ENCODE measurements around the gene TAF1B.
A peak's percentile ranks its signal among the peaks of the same experiment; 100 is the strongest.
"Not testable (repeated sequence)": the region's sequence is repeated elsewhere in the genome, so short reads cannot be mapped to it uniquely, and the experiment has no call there.

TAF1B gene

GRCh38 chr2:9885036-9885684 is 41.9 kb downstream of the TAF1B start:
- no peak for DNase-seq (ENCODE audit: low spot score)

DNA sequence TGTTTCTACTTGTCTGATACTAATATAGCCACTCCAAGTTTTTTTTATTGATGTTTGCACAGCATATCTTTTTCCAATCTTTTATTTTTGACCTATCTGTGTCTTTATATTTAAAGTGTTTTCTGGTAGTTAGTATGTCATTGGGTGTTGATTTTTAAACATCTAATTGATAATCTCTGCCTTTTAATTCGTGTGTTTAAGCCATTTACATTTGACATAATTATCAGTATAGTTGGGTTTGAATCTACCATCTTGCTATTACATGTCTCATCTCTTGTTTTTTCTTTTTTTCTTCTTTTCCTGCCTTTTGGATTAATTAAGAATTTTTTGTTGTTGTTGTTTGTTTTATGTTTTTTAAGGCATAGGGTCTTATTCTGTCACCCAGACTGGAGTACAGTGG is 44.2 kb downstream of the TAF1B start:
- DNase-seq (ENCODE audit: low spot score) = no peak

DNA sequence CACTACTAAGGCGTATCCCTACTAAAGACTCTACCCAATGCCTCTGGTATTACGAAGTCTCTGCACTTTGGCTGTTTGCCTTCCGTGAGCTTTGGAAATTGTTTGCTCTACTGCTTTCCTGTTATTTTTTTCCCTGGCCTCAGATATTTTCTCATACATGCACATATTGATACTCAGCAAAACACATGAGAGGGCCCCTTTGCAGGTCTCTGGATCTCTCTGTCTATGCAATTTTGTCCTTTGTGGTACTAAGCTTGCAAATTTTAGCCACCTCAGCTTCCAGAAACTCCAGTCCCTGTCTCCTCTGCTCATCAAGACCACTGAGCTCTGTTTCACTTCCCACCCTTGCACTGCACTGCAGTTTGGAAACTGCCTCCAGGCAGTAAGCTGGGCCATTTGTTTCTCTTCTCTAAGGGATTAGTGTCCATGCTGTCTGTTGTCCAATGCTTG is 46.6 kb downstream of the TAF1B start:
- no peak for DNase-seq (ENCODE audit: low spot score)

DNA sequence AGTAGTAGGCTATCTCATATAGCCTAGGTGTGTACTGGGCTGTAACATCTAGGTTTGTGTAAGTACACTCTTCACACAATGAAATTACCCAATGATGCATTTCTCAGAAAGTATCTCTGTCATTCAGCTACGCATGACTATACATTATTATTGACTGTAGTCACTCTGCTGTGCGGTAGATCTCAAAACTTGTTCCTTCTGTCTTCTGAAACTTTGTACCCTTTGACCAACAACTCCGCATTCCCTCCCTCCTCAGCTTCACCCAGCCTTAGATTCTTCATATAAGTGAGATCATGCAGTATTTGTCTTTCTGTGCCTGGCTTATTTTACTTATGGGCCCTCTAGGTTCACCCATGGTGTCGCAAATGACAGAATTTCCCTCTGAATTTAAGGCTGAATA is 49.0 kb downstream of the TAF1B start:
- no peak for DNase-seq (ENCODE audit: low spot score)

DNA sequence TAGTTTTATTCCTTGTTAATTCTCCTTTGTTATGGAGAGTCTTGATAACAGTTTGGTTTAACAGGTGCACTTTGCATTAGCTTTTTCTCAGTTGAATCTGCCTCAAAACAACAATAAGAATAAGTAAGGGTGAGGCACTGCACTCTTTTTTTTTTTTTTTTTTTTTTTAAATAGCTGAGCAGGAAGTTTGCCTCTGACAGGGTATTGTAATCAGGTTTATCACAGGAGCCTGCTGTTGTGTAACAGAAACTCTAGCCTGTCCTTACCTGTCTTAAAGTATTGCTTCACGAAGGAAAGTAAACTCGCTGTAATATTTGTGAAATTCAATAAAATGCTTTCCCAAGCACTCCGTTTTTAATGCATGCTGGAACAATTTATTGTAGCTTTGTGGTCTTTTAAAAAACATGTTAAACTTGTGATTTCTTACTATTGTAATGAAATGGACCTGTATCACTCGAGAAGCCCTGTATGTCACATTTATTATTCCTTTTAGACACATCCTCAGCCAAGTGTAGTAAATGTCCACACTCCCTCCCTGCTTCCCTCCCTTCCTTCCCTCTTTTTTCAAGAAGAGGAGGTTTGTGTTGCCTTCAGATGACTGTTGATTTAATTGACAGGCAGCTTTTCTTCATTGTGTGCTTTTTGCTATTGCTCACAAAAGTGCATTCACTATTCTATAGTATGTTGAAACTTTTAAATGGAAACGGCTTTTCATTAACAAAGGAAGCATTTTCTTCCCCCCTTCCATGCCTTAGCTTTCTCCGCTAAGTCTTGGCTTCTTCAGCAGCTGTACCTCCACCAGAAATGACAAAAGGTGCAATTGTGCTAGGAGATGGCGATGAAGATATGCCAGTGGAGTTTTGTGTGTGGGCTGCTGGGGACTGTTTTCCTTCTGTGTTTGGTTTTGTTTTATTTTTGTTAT is 52.7 kb downstream of the TAF1B start:
- DNase-seq (ENCODE audit: low spot score) = no peak

DNA sequence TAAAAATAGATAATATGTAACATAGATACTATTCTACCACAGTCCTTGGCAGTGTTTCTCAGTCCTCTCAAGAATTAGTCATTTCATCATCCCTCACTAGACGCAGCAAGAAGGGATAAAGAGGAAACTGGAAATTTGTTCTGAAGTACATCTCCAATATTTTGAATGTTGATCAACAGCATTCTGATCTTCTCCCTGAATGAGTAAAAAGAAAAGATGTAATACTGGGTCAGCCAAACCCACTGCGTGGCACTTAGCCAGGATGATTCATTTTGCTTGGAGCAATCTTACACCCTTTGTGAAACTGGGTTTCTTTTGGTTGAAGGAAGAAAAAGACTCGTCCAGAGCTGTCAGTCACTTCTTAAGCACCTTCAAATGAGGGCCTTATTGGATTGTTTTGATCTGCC is 54.1 kb downstream of the TAF1B start:
- DNase-seq (ENCODE audit: low spot score) = peak; percentile 39

GRCh38 chr2:9897846-9898245 is 54.6 kb downstream of the TAF1B start:
- no peak for DNase-seq (ENCODE audit: low spot score)

GRCh38 chr2:9905413-9905812 is 62.1 kb downstream of the TAF1B start:
- no peak for DNase-seq (ENCODE audit: low spot score)

DNA sequence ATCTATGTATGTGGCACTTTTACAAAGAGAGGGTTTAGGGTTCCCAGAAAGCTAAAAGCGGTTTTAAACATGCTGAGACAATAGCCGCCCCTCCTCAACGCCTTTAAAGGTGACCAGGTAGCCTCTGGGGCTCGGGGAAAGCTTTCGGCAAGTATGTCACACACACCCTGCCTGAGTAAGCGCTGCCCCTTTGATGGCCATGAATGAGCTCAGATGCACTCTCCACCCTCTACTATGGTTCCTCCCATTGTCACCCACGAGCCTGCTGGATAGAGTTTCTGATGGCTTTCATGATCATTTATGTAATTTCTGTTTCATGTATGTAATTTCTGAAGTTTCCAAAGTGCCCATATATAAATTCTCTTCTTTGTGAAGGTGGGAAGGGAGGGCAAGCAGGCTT is 64.1 kb downstream of the TAF1B start:
- DNase-seq (ENCODE audit: low spot score) = no peak

- DNase-seq (ENCODE audit: low spot score) = no peak
These were observed 65.4 kb downstream of the TAF1B start for GRCh38 chr2:9908639-9909038.

- DNase-seq (ENCODE audit: low spot score) = no peak
These were observed 65.8 kb downstream of the TAF1B start for GRCh38 chr2:9909106-9909505.

- DNase-seq (ENCODE audit: low spot score) = no peak
These were observed 67.4 kb downstream of the TAF1B start for GRCh38 chr2:9910699-9911098.

DNA sequence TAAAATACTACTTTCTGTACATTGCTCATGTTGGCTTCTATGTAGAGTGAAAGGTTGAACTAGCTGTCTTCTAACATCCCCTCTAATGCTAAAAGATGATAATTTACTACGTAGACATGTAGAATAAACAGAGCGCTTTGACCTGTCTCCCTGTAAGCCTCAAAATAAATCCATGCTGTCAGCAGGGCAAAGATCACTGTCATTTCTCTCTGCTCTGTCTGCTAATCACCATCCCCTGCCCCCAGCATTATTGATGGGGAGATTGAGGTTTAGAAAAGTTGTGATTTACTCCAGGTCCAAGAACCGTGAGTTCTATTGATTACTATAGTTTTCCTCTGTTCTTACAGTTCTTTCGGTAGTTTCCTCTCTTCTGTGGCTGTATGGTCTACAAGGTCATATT is 69.2 kb downstream of the TAF1B start:
- no peak for DNase-seq (ENCODE audit: low spot score)

DNA sequence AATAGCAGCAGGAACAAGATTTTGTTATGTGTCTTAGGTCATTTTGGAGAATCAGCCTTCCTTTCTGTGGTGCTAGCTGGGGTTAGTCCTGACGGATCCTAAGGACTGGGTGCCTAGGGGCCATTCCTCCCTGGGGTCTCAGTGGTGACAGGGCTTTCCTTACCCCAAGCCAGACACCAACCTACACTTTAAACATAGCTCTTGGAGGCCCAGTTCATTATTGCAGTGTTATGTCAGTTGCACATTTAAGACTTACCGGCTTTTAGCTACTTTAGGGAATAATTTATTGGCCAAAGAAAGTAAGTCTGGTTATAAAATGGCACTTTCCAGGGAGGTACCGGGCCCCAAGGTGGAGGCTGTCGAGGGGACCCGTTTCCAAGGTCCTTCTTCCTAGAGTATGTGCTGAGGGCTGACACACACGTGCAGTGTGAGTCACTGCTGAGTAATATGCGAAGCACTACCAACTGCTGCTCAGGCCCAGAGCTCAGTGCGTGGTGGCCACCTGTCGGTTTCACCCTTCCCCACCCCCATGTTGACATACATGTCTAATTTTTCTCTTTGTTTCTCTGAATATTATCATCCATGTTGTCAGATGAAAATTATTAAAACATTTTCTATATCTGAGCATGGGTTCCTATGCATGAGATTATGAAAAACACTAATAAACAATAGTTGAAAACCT is 71.3 kb downstream of the TAF1B start:
- no peak for DNase-seq (ENCODE audit: low spot score)

GRCh38 chr2:9918275-9918674 is 75.0 kb downstream of the TAF1B start:
- DNase-seq (ENCODE audit: low spot score) = no peak

- no peak for DNase-seq (ENCODE audit: low spot score)
These were observed 76.2 kb downstream of the TAF1B start for GRCh38 chr2:9919512-9919911.

DNA sequence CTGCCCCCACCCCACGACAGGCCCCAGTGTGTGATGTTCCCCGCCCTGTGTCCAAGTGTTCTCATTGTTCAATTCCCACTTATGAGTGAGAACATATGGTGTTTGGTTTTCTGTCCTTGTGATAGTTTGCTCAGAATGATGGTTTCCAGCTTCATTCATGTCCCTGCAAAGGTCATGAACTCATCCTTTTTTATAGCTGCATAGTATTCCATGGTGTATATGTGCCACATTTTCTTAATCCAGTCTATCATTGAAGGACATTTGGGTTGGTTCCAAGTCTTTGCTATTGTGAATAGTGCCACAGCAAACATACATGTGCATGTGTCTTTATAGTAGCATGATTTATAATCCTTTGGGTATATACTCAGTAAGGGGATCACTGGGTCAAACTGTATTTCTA is 83.7 kb downstream of the TAF1B start:
- not testable (repeated sequence) for DNase-seq (ENCODE audit: low spot score)

GRCh38 chr2:9937258-9937657 is 94.0 kb downstream of the TAF1B start:
- DNase-seq (ENCODE audit: low spot score) = no peak

GRCh38 chr2:9937968-9938367 is 94.7 kb downstream of the TAF1B start:
- no peak for DNase-seq (ENCODE audit: low spot score)

GRCh38 chr2:9939587-9940485 is 96.6 kb downstream of the TAF1B start:
- no peak for DNase-seq (ENCODE audit: low spot score)

DNA sequence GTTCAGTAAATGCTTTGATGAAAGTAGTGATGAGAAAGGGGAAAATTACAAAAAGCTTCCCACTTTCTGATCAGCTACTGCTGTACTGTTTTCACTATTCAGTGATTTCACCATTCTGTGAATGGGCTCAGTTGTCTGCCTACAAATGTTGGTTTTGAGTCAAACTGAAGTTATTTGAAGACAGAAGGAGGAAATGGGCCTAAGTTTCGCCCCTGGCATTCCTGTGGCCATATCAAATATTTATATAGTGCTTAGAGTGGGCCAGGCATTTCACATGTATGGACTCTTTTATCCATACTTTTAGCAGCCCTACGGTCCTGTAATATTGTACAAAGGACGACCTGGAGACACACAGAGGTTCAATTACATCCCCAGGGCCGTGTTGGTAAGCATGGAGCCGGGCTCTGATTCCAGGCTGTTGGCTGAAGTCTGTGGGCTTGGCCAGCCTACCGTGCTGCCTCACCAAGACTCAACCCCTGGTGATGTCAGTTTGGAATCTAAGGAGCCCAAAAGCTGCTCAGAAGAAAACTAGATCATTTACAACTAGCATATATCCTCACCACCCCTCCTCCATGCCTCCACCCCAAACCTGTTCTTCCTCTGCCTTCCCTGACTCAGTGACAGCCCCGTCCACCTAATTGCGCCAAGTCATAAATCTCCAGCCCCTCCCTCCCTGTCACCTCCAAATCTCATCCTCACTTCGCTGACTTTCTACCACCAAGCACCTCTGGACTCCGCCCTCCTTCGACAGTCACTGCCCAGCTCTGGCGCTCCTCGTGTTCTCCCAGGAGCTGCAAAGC is 98.1 kb downstream of the TAF1B start:
- no peak for DNase-seq (ENCODE audit: low spot score)

Measured in Ammon's horn (tissue), 1 donor.